Iris pigment epithelial cell (primary cell): ENCODE measurements around the gene ACHE.
A peak's percentile ranks its signal among the peaks of the same experiment; 100 is the strongest.

Source experiments
- DNase-seq: peaks from one replicate; pipeline ENCODE4 v3.0.0-alpha.2; 2011; ENCODE audit warnings: low read depth

Gene ACHE

GRCh38 chr7:100896732-100897608, 1.3 kb upstream of the ACHE start:
- DNase-seq: peak; percentile 11

- DNase-seq: no peak
Observed at GRCh38 chr7:100895956-100896731, 456 bp upstream of the ACHE start.

- no peak for DNase-seq
Observed at GRCh38 chr7:100894860-100895700, 608 bp downstream of the ACHE start.

- no peak for DNase-seq
Observed at GRCh38 chr7:100893910-100894721, 1.6 kb downstream of the ACHE start.

GRCh38 chr7:100893318-100893895, 2.3 kb downstream of the ACHE start:
- DNase-seq: no peak

GRCh38 chr7:100892364-100893317, 3.0 kb downstream of the ACHE start:
- no peak for DNase-seq

GRCh38 chr7:100891568-100892247, 4.0 kb downstream of the ACHE start:
- peak; percentile 24 for DNase-seq

- DNase-seq: peak; percentile 18
Observed at GRCh38 chr7:100890653-100891567, 4.8 kb downstream of the ACHE start.

- peak; percentile 11 for DNase-seq
Observed at GRCh38 chr7:100888988-100889750, 6.5 kb downstream of the ACHE start, which contains the start of gene UFSP1. UFSP1 (minus strand) TSS chr7:100889715; CDS start chr7:100889271, 444 bp downstream.

GRCh38 chr7:100888291-100888987, 7.2 kb downstream of the ACHE start:
- peak; percentile 23 for DNase-seq

GRCh38 chr7:100887516-100888290, 8.0 kb downstream of the ACHE start:
- DNase-seq: no peak

- DNase-seq: no peak
Observed at GRCh38 chr7:100886936-100887515, 8.7 kb downstream of the ACHE start.

- DNase-seq: no peak
Observed at GRCh38 chr7:100886142-100886935, 9.3 kb downstream of the ACHE start.

- DNase-seq: no peak
Observed at GRCh38 chr7:100885440-100886141, 10.1 kb downstream of the ACHE start.
